ENCODE results near the gene JARID2. TPM values are rescaled to one million over a fixed set of nuclear protein-coding genes. Genes with fewer than 3 reads are reported as not detected.
A peak's percentile ranks its signal among the peaks of the same experiment; 100 is the strongest.

Gene JARID2
- total RNA-seq, 1 experiment from 2014 or later, result 180 TPM

GRCh38 chr6:15312500-15312899, 66.6 kb downstream of the JARID2 start (continued):
- no peak for TF ChIP-seq ARID4B (CRISPR knock-in tag; IDR thresholded peaks at IDR 0.05; ENCODE audit: borderline replicate concordance)

GRCh38 chr6:15313367-15313766, 67.5 kb downstream of the JARID2 start:
- POLR2A ChIA-PET, result interaction anchor here (0.6 kb wide), 1 partner anchor 68 kb away, joined by 3 read pairs; no protein-coding TSS in a partner anchor
- no peaks in the 10 kb centered on the region for H3K36me3 Mint-ChIP-seq
- no peak overlapping the region for H3K4me3 Mint-ChIP-seq
- CTCF ChIA-PET, result no interaction called here
- H3K27me3 Mint-ChIP-seq (ENCODE audit: low read depth), result no peaks in the 10 kb centered on the region
- H3K27ac Mint-ChIP-seq, result peak overlapping the region; percentile 32; the same call in 1 of the 2 replicates
- DNase-seq (ENCODE audit: low spot score) (no peak), ATAC-seq (no peak)
- TF ChIP-seq EMX1 (CRISPR knock-in tag; IDR thresholded peaks at IDR 0.05) (no peak), MXD4 (CRISPR knock-in tag; IDR thresholded peaks at IDR 0.05; ENCODE audit: borderline replicate concordance) (no peak), ZBTB21 (CRISPR knock-in tag; IDR thresholded peaks at IDR 0.05; ENCODE audit: borderline replicate concordance) (no peak)
- peaks cover 97% of the 10 kb centered on the region for H3K4me1 Mint-ChIP-seq
- H3K9me3 Mint-ChIP-seq, result no peaks in the 10 kb centered on the region

GRCh38 chr6:15316754-15317153, 70.9 kb downstream of the JARID2 start:
- no peak for ATAC-seq
- H3K4me1 Mint-ChIP-seq, result peaks cover 98% of the 10 kb centered on the region
- TF ChIP-seq RORB (CRISPR knock-in tag; IDR thresholded peaks at IDR 0.05), result no peak
- no peak for TF ChIP-seq HMGA2 (CRISPR knock-in tag; IDR thresholded peaks at IDR 0.05)
- no peak for TF ChIP-seq ZNF138 (CRISPR knock-in tag; conservative IDR thresholded peaks at IDR 0.05)
- TF ChIP-seq ZNF671 (CRISPR knock-in tag; IDR thresholded peaks at IDR 0.05), result no peak

GRCh38 chr6:15317251-15317650, 71.4 kb downstream of the JARID2 start:
- DNase-seq (ENCODE audit: low spot score) (no peak), ATAC-seq (no peak)
- peaks cover 98% of the 10 kb centered on the region for H3K4me1 Mint-ChIP-seq
- ChIA-PET POLR2A (no interaction called here), CTCF (no interaction called here)
- H3K27me3 Mint-ChIP-seq (ENCODE audit: low read depth), result no peaks in the 10 kb centered on the region
- no peaks in the 10 kb centered on the region for H3K36me3 Mint-ChIP-seq
- H3K4me3 Mint-ChIP-seq, result no peak overlapping the region
- no peaks in the 10 kb centered on the region for H3K9me3 Mint-ChIP-seq
- H3K27ac Mint-ChIP-seq, result peak overlapping the region; percentile 75
- TF ChIP-seq ZNF396 (CRISPR knock-in tag; IDR thresholded peaks at IDR 0.05; ENCODE audit: borderline replicate concordance), result no peak

More at GRCh38 chr6:15316754-15317153, 70.9 kb downstream of the JARID2 start:
- Mint-ChIP-seq H3K9me3 (no peaks in the 10 kb centered on the region), H3K36me3 (no peaks in the 10 kb centered on the region), H3K27me3 (ENCODE audit: low read depth) (no peaks in the 10 kb centered on the region), H3K4me3 (no peak overlapping the region), H3K27ac (peak overlapping the region; percentile 44; the same call in 1 of the 2 replicates)
- ChIA-PET POLR2A (no interaction called here), CTCF (no interaction called here)
- no peak for DNase-seq (ENCODE audit: low spot score)

- no peak overlapping the region for H3K4me3 Mint-ChIP-seq
- H3K9me3 Mint-ChIP-seq, result no peaks in the 10 kb centered on the region
- H3K27ac Mint-ChIP-seq, result peak overlapping the region; percentile 75
- no peaks in the 10 kb centered on the region for H3K27me3 Mint-ChIP-seq (ENCODE audit: low read depth)
- ATAC-seq, result peak; percentile 31
- POLR2A ChIA-PET, result interaction anchor here (0.9 kb wide), 1 partner anchor 72 kb away, joined by 3 read pairs; the partner anchor contains the start of gene JARID2
- CTCF ChIA-PET, result interaction anchor here (0.6 kb wide), 1 partner anchor 135 kb away, joined by 4 read pairs; no protein-coding TSS in a partner anchor
- H3K4me1 Mint-ChIP-seq, result peaks cover 98% of the 10 kb centered on the region
- no peak for DNase-seq (ENCODE audit: low spot score)
- H3K36me3 Mint-ChIP-seq, result peaks cover under 1% of the 10 kb centered on the region
- TF ChIP-seq CBFB (CRISPR knock-in tag; IDR thresholded peaks at IDR 0.05; ENCODE audit: low read depth) (no peak), GABPB1 (CRISPR knock-in tag; IDR thresholded peaks at IDR 0.05) (no peak), E2F5 (CRISPR knock-in tag; IDR thresholded peaks at IDR 0.05) (no peak), PRDM15 (CRISPR knock-in tag; IDR thresholded peaks at IDR 0.05) (no peak), ZNF671 (CRISPR knock-in tag; IDR thresholded peaks at IDR 0.05) (no peak), MXD4 (CRISPR knock-in tag; IDR thresholded peaks at IDR 0.05; ENCODE audit: borderline replicate concordance) (no peak), SOX15 (CRISPR knock-in tag; IDR thresholded peaks at IDR 0.05) (no peak), TEAD4 (CRISPR knock-in tag; IDR thresholded peaks at IDR 0.05) (no peak), TCF7 (CRISPR knock-in tag; IDR thresholded peaks at IDR 0.05; ENCODE audit: low read depth) (no peak)
Observed at GRCh38 chr6:15317934-15318902, 72.3 kb downstream of the JARID2 start.

Measured in WTC11 (cell line).